Measurements from ENCODE around the gene TTC39B.

The TTC39B gene

DNA sequence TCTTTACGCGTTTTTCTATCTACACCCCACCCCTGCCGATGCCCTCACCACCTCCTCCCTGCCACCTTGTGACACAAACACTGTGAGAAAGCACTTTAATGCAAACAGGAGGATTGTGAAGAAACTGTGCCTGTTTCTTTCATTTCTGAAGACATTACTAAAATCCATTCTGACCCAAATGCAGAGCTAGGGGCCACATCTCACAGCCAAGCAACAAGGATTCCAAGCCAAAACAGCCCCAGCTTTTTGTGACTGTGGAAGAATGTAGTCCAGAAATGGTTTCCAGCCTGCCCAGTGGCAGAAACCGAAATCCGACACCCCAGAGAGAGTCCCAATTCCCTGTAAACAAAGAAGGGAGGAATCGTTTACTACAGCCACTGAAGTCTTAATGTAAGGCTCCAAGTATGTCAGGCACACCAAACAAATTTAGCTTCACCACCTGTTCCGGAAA is 190.9 kb downstream of the TTC39B start:
- no peak for DNase-seq

DNA sequence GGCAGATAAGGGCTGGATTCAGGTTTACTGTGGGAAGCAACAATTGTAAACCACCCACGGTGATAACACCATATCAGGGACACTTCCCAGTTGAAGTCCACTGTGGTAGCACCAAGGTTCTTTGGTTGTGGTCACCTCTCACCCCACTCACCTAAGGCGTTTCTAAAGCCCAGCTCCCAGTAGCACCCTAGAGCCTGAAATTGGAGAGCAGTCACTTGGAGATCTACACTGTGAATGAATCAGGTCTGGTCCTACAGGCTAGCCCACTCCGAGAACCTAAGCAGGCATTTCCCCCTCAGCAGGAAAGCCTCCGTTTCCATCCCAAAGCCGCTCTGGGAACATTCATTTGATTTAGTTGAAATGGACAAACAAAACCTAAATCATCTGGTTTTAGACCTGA is 191.3 kb downstream of the TTC39B start:
- DNase-seq: no peak

DNA sequence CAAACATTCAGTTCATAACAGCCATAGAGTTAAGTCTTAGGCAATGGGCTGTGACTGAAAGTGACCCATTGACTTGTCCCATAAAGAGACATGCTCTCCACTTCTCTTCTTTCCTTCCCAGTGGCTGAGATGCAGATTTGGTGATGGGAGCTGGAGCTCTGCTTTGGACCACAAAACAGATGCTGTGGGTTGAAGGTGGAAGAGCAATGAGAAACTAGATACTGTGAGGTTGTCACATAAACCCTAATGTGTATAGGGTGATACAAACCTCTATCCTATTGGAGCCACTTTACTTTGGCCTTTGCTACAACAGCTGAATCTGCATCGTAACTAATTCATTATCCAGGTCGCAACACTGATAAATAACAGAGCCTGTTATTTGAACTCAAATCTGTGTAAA is 192.0 kb downstream of the TTC39B start:
- DNase-seq: no peak
